GM19324 (cell line): Measurements from ENCODE around the gene POTEH.
"Not testable (repeated sequence)": the region's sequence is repeated elsewhere in the genome, so short reads cannot be mapped to it uniquely, and the experiment has no call there.

ENCODE experiments used
- ATAC-seq: cut with Tn5 transposase; IDR thresholded peaks from one replicate; pipeline ENCODE4 v1.9.1; 2021; ENCODE audit warnings: mild to moderate bottlenecking, moderate library complexity; ENCODE audit not compliant: unreplicated experiment, low FRiP score

Gene POTEH

DNA sequence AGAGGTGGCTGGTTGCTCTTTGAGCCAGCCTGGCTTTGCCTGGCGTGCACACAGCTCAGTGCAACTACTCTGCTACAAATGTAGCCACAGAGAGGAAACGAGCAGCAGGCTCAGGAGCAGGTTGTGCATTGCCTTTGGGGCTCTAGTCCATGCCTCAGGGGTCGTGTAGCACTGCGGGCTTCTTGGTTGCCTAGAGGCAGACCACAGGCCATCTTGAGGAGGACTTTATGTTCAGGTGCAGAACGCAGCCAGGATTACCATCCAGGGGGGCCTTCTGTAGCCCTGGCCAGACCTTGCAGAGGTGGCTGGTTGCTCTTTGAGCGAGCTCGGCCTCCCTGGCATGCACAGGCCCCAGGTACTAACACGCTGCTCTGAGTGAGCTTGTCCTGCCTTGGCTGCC, 41.2 kb downstream of the POTEH start:
- not testable (repeated sequence) for ATAC-seq

DNA sequence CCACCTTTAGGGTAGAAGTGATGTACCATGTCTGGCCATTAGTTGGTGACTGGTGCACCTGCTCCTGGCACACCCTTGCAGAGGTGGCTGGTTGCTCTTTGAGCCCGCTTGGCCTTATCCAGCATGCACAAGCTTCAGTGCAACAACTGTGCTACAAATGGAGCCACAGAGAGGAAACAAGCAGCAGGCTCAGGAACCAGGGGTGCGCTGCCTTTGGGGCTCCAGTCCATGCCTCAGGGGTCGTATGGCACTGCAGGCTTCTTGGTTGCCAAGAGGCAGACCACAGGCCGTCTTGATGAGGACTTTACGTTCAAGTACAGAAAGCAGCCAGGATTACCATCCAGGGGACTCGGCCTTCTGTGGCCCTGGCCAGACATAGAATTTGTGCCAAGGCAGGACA, 44.6 kb downstream of the POTEH start:
- not testable (repeated sequence) for ATAC-seq

DNA sequence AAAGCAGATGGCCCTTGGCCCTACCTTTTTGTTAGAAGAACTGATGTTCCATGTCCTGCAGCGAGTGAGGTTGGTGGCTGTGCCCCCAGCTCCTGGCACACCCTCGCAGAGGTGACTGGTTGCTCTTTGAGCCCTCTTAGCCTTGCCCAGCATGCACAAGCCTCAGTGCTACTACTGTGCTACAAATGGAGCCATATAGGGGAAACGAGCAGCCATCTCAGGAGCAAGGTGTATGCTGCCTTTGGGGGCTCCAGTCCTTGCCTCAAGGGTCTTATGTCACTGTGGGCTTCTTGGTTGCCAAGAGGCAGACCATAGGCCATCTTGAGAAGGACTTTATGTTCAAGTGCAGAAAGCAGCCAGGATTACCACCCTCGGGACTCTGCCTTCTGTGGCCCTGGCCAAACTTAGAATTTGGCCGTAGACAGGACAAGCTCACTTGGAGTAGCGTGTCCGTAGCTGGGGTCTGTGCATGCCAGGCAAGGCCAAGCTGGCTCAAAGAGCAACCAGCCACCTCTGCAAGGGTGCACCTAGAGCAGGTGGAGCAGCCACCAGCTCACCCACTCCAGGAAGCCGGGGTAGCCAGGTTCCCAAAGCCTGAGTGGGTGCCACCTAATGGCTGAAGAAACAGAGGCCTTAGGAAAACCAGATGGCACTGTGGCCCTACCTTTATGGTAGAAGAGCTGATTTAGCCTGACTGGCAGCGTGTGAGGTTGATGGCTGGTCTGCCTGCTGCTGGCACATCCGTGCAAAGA, 48.5 kb downstream of the POTEH start:
- ATAC-seq = not testable (repeated sequence)

DNA sequence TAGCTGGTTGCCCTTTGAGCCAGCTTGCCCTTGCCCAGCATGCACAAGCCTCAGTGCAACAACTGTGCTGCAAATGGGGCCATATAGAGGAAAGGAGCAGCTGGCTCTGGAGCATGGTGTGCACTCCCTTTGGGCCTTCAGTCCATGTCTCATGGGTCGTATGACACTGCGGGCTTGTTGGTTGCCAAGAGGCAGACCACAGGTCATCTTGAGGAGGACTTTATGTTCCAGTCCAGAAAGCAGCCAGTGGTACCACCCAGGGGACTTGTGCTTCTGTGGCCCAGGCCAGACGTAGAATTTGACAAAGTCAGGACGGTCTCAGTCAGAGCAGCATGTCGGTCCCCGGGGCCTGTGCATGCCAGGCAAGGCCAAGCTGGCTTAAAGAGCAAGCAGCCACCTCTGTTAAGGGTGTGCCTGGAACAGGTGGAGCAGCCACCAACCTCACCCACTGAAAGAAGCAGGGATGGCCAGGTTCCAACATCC, 49.1 kb downstream of the POTEH start:
- not testable (repeated sequence) for ATAC-seq

DNA sequence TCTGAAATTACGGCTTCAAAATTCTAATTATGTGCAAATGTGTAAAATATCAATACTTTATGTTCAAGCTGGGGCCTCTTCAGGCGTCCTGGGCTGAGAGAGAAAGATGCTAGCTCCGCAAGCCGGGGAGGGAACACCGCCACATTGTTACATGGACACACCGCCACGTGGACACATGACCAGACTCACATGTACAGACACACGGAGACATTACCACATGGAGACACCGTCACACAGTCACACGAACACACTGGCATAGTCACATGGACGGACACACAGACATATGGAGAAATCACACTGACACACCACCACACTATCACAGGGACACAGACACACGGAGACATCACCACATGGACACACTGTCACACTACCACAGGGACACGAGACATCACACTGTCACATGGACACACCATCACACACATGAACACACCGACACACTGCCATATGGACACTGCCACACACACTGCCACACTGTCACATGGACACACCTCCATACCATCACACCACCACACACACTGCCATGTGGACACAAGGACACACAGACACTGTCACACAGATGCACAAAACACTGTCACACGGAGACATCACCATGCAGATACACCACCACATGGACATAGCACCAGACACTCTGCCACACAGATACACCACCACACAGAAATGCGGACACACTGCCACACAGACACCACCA, 58.0 kb downstream of the POTEH start:
- ATAC-seq = not testable (repeated sequence)

DNA sequence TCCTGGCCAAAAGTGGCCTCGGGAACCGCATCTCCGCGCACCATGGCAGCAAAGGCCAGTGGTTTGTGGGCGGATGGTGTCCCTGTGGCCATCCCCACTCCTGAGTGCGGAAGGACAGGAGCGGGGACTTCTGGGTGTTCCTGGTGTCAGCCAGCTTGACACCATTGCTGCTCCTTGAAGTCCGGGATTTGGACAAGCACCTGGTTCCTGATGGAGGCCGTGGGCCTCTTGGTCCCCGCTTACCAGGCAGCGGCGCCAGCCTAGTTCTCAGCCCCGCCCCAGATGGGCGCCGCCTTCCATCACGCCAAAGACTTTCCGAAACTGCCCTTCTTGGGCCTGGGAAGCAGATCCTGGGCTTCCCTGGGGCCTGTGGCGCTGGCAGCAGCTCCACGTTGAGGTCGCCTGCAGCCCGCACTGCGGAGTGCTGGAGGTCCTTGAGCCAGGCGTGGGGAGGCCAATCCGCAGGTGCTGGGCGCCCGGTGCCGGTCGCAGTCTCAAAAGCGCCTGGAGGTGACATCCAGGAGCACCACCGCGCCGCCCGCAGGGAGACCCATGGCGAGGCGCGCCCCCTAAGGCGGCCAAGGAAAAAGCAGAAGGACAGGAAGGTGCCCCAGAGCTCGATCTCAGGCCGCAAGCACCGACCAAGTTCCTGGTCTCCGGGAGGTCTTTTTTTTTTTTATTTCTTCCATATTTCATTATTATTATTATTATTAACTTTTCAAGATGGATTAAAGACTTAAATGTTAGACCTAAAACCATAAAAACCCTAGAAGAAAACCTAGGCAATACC, 59.5 kb downstream of the POTEH start:
- not testable (repeated sequence) for ATAC-seq

DNA sequence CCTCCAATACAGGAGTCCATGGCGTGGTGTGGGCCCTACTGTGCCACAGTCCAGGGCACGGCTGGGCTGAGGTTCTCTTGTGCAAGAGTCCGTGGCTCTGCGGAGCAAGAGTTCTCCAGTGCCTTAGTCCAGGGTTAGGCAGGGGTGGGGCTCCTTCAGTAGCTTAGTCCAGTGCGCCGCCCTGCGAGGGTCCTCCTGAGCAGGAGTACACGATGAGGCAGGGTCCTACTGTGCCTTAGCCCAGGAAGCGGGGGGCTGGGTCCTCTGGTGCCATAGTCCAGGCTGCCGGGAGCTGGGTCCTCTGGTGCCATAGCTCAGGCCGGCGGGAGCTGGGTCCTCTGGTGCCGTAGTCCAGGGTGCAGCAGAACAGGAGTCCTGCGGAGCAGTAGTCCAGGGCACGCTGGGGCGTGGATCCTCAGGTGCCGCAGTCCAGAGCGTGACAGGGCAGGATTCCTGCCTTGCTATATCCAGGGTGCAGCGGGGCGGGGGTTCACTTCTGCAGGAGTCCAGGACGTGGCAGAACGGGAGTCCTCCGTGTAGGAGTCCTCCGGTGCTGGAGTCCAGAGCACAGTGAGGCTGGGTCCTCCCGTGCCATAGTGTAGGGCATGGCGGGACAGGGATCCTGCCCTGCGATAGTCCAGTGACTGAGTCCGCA, 69.7 kb downstream of the POTEH start:
- not testable (repeated sequence) for ATAC-seq

DNA sequence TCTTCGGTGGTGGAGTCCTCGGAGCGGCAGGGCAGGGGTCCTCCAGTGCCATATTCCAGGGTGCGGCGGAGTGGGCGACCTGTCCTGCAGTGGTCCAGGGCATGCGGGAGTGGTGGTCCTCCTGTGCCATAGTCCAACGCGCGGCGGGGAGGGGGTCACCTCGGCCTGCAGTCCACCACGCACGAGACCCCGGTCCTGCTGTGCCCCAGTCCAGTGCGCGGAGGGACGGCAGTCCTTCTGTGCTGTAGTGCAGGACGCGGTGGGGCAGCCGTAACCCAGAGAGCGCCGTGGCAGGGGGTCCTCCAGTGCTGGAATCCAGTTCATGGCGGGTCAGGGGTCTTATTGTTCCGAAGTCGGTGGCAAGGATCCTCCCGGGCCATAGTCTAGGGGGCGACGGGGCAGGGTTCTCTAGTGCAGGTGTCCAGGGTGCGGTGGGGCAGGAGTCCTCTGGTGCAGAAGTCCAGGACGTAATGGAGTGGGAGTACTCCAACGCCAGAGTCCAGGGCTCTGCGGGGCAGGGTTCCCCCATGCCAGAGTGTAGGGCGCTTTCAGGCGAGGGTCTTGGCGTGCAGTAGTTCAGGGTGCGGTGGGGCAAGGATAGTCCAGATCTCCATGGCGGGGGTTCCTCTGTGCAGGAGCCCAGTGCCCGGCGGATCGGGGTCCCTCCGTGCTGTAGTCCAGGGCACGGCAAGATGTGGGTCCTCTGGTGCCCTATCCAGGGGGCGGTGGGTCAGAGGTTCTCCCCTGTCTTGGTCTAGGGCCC, 70.7 kb downstream of the POTEH start:
- ATAC-seq = not testable (repeated sequence)

DNA sequence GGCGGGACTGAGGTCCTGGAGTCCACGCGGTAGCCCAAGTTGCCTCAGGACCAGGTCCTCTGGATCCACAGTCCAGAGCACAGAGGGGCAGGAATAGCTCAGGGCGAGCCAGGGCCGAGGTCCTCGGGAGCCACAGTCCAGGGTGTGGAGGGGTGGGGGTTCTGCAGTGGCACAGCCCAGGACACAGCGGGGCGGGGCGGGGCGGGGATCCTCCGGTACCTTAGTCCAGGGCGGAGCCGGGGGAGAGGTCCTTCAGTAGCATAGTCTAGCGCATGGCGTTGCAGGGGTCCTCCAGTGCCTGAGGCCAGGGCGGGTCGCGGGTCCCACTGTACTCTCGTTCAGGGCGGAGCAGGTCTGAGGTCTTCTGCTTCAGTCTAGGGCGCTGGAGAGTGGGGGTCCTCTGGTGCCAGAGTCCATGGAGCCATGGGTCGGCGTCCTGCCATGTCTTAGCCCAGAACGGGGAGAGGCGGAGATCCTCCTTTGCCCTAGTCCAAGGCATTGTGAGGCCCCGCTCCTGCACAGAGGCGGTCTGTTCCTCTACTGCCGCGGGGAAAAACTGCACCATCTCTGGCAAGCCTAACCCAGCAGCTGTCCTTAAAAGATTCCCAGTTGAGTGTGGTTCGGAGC, 71.4 kb downstream of the POTEH start:
- not testable (repeated sequence) for ATAC-seq

DNA sequence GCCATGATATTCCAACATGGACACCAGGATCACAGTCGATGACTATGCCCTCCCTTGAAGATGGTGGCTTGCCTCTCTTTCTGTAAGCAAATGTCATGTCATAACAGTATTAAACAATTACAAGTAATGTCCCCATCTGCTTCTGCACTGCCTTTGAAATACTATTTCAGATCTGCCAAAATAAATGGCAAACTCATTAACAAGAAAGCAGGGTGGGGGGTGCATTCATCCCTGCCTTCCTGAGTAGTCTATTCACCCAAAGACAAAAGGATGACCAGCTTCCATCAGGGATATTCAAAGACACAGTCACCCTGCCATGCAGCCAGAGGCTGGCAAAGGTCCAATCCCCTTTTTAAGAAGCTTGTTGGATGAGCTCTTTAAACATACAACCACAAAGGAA, 73.7 kb downstream of the POTEH start:
- ATAC-seq = not testable (repeated sequence)
